GM12873 (cell line): ENCODE results near the gene METTL22.

ENCODE experiments used
- CTCF ChIP-seq: IDR thresholded peaks from 2 replicates; pipeline ENCODE4 v1.5.1; 2012; ENCODE audit warnings: low read depth, mild to moderate bottlenecking, moderate library complexity, low read length, control low read depth; ENCODE audit not compliant: insufficient read depth; ENCODE audit errors: missing control alignments

Gene METTL22

GRCh38 chr16:8588682-8589056 lies 32.8 kb upstream of the METTL22 start:
- TF ChIP-seq CTCF: no peak

- TF ChIP-seq CTCF: no peak
Measured at GRCh38 chr16:8589057-8589899, 32.2 kb upstream of the METTL22 start.

- no peak for TF ChIP-seq CTCF
Measured at GRCh38 chr16:8589900-8590688, 31.4 kb upstream of the METTL22 start, which contains the start of gene TMEM114. TMEM114 (minus strand) TSS chr16:8590511; CDS start chr16:8589838, 673 bp downstream.

- no peak for TF ChIP-seq CTCF
Measured at GRCh38 chr16:8590811-8591210, 30.7 kb upstream of the METTL22 start.

- no peak for TF ChIP-seq CTCF
Measured at GRCh38 chr16:8591451-8591850, 30.0 kb upstream of the METTL22 start.

GRCh38 chr16:8594149-8594666 lies 27.3 kb upstream of the METTL22 start:
- TF ChIP-seq CTCF: no peak

- TF ChIP-seq CTCF: no peak
Measured at GRCh38 chr16:8595783-8596182, 25.7 kb upstream of the METTL22 start.
